Stimulated activated CD4-positive, alpha-beta T cell treated with anti-CD3 and anti-CD28 coated beads, Interleukin-4, amount 100 ng/mL, for 24 hours (primary cell): ENCODE results near the gene UTS2R.

Experiments
- DNase-seq: peaks from one replicate; pipeline ENCODE4 v3.0.0-alpha.2; 2020

UTS2R gene

DNA sequence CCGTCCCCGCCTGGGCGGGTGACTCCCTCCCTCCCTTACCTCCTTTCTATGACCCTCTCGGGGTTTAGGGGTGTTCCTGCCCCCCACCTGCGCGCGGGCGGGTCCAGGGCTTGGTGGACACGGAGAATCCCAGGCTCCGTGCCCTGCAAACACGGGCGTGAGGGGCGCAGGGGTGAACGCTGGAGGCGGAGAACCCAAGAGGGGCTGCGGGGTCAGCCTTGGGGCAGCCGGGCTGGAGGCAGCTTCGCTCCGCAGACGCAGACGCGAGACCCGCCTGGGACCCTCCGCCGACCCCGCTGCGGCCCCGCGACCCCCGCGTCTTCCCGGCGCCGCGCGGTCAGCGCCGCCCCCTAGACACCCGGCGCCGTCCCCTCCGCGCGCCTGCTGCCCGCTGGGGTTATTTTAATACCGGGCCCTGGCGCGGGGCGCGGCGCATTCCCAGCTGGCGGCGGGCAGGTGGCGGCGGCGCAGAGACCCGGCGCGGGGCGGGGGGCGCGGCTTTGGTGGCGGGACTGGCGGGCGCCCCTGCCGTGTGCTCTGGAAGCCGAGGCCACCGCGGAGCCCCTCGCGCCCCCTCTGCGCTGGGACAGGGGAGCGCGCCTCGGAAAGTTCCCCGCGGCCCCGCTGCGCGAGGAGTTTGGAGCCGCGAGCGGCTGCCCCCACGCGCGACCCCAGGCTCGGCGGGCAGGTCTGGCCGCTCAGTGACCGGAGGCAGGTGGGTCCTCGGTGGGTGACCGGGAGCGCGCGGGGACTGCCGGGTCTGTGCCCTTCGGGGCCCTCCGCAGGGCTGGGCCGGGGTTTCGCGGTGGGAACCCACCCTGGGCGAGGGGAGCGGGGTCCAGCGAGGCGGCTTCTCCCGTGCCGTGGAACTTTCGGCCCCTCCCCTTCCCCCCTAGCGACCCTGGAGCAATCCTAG lies at the start of gene UTS2R:
Gene UTS2R (plus strand): TSS at position 433 of the 916 bp plus-strand sequence. CDS start 2,560 bp downstream, outside the sequence.
- no peak for DNase-seq

DNA sequence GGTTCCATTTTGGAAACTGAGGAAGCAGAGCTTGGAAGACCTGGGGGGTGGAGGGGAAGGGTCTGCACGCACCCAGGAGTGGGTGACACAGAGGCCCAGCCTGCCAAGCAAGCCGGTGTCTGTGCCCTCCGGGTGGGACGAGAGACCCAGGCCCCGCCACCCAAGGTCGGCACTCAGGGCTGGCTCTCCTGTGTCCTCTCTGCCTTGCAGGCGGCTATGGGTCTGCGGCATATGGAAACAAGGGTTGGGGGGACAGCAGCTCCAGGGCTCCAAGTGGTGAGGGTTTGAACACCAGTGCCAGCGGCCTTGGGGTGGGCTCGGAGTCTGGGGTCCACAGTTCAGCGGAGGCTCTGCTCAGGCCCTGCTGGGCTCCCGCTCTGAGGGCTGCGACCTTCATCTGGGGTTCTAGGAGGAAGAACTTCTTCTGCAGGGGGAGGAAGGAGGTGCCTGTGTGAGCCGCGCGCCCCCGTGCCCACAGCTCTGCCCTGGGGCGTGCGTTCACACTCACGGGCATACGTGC lies 49.6 kb upstream of the UTS2R start:
- no peak for DNase-seq

DNA sequence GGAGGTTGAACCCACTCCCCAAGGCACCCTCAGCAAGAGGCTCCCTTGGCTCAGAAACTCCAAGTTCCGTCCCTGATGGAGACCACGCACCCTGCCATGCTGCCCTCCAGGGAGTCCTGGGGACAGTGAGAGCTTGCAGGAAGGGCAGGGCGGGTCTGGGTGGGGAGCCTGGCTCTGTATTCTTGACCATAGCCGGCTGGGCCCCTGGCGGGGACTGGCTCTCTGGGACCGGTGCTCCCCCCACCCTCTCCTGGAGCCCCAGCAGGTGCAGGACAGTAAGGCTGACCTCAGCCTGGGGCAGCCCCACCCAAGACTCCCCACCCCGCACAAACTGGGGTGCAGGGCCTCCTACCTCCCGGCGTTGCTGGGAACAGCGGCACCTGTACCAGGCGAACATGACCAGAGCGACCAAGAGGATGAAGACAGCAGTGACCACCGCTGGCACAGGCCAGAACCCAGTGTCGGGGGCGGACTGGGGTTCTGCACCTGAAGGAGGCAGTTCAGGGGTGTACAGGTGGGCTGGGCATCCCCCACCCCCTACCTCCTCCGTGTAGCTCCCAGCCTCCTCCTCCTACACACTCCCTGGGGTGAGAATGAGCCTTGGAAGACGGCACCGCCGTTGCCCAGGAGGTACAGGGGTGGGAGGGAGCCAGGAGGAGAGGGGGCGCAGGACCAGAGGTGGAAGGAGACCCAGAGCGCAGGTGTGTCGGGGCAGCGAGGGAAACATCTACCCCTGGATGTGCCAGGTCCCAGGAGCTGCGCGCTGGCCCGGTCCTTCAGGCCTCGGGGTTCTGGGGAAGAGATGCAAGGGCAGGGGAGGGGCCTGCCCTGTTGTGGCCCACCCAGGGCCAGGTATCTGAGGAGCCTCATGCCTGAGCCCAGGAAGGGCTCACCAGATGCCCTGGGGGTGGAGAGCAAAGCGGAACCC lies 48.8 kb upstream of the UTS2R start:
- DNase-seq: no peak

DNA sequence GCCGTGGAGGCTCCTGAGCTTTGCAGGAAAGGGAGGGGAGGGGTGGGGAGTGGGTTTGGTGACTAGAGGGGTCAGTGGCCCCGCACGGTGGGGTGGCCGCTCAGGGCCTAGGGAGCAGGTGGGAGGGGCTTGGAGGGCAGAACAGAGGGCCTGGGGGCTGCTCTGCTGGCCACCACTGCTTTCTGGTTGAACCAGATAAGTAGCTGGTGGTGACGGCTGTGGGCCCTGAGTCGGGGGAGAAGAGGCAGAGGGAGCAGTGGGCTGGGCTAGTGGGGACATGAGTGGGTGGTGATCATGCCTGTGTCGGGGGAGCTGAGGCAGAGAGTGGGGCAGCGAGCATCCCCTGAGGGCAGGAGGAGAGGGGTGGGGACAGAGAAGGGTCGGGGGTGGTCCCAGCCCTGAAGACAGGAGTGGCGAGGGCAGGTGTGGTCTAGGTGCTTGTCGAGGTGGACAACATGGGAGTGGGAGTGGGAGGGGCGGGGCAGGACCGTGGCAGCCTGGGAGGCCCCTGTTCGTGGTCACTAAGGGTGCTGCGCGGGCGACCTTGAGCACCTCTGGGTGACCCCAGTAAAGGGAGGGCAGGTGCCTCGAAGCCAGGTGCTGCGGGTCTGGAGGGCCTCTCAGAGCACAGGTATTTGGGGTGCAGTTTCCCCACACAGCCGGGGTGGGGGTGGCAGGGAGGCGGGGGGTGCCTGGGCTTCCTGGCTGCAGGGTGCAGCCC lies 47.9 kb upstream of the UTS2R start:
- no peak for DNase-seq

DNA sequence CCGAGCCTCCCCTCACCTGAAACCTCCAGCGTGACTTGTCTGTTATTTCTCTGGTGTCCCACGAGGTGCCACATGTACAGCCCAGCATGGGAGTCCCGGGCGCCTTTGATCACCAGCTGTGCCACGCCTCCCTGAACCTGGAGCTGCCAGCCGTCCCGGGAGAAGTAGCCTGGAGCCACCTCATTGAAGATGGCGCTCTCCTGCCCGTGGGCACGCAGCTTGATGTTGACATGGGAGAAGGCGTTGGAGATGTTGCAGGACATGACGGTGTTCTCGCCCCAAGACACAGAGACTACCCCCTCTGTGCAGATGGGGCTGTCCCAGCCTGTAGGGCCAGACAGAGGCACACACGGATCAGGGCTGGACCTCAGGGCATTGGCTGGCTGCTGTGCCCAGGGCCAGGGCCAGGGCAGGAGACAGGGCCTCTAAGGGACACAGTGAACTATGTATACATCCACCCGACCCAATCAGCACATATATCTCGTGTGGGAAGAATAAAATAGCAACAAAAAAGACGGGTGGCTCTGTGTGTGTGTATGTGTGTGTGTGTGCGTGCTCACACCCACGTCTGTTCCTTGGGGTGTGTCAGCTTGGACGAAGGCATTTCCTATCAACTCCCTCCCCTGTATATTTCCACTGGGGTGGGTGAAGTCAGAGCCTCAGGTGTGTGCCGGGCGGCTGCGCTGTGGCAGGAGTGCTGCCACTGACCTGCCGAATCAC lies 46.8 kb upstream of the UTS2R start:
- DNase-seq: no peak

DNA sequence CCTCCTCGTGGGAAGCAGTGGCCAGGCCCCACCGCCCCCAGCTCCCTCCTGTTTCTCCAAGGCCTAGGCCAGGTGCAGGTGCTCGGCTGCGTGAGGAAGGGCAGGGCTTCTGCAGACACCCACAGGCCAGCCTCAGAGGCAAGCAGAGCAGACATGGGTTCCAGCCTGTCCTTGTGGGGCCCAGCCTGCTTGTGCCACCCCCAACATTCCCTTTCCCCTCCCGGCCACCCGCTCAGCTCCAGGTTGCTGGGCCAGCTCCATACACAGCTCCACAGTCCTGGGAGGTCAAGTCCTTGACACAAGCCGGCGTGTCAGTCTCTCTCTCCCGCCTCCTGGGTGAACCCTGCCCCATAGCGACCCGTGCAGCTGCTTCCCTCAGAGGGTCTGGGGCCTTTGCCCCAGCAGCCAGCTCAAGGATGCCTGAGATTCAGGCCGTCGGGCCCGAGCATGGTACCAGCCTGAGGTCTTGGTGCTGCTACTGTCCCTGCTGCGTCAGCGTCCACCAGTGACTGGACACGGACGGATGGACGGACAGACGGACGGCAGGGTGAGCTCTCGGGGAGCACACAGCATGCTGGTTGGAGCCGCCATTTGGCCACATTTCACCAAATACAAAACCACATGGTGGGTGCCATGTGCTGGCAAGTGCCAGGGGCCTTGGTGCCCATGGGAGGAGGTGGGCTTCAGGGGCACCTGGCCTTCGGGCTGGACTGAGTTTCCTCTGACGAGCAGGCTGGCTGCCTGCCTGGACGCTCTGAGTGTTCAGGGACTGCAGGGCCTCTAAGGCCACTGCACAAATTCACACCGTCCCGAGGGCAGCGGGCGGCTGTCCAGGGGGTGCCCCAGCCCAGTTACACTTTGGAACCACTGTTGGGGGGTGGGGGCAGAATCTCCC lies 46.0 kb upstream of the UTS2R start:
- no peak for DNase-seq

DNA sequence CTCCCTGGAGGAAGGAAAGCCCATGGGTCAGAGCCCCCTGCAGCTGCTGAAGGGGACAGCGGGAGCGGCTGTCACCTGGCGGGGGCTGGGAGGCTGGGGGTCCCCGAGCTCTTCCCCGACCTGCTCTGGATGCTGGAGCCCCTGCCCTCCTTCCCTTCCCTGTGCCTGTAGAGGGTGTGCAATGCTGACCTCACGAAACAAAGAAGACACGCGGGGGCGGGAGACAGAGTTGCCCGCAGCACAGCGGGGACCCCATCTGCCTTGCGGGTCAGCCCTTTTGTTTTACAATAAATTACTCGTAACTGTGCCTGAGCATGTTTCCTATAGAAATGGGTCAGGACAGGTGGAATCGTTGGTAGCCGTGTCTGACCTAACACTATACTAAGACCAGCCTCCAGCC lies 44.3 kb upstream of the UTS2R start:
- no peak for DNase-seq

DNA sequence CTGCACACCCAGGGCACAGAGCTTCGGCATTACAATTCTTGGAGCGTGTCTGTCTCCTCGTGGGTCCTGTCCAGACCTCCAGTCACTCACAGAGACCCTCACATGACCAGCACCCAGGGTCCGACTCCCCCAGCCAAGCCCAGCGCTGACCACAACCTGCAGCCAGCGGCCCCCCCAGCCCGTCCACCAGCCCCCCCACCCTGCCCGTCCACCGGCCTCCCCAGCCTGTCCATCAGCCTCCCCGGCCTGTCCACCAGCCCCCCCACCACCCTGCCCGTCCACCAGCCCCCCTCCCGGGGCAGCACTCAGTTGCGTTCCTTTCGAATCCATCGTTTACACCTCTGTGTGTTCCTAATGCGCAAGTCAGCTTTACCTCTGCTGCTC lies 43.8 kb upstream of the UTS2R start:
- DNase-seq: no peak

DNA sequence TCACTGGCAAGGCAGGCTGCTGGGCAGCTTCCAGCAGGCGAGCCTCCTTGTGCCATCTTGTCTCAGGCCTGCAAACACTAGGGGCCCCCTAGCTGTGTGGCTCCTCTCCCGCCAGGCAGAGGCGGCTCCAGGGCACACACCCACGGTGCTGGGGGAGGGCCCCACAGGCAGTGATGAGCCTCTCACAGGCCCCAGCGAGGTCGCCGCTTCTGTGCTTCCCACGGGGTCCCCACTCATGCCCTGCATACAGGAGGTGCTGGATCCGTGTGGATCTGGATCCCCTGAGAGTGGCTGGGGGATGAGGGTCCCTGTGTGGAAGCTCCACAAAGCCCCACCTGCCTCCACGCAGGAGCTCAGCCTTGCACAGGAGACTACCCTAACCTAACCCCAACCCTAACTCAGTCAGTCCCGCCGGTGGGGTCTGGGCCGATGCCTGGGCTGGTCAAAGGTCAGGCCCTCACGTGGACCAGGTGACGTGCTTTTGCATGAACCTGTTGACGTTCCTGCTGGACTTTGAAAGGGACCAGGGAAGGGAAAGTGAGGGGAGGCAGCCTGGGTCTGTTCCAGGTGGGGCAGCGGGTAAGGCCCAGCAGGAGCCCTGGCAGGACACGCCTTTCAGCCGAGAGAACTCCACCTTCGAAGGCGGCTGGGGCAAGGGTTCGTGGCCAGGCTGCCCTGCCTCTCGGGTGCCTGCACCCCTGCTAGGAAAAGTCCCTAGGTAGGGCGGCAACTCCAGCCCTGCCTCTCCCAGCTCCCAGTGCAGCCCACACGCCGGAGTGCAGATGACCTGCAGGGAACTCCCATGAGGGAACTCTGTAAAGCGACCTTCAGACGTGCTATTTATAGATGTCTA lies 43.2 kb upstream of the UTS2R start:
- no peak for DNase-seq

DNA sequence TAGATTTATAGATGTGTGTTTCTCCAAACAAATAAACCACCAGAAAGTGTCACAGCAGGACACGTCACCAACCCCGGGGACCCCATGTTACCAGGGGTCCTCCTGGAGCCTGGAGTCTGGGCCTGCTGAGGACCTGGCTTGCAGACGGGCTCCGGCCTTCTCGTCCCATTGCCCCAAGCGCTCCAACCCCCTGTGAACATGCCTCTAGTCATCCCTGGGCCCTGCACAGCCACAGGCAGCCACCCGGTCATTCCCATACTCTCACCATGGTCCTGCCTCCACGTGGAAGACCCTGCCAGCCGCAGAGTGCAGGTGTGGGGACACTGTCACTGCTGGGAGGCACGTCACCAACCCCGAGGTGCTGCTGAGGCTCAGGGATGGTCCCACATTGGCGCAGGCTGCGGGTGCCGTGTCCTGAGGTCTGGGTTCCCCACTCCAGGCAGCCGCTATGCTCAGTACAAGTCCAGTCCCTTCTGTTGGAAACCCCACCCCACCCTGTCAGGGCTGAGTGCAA lies 42.5 kb upstream of the UTS2R start:
- no peak for DNase-seq

DNA sequence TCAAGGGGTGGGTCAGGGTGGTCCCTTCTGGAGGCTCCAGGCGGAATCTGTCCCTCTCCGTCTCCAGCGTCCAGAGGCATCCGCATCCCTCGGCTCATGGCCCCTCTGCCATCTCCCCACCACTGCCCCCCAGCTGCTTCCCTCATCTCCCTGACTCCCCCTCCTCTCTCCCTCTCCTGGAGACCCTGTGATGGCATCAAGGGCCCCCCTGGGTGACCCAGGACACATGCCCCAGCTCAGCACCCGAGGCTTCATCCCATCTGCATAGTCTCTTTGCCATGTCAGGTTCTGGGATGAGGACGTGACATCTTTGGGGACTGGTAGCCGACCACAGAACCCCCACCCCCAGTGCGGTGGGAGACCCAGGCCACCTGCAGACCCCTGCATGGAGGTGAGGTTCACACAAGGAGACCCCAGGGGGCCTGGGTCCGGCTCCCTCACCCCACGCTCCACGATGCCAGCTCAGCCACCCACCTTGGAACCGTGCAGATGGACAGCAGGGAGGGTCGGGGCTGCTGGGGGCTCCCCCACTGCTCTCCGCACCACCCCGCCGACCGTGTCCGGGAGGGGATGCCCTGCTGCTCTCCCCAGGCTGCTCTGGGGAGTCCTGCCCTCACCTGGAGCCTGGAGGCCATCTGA lies 41.8 kb upstream of the UTS2R start:
- no peak for DNase-seq

DNA sequence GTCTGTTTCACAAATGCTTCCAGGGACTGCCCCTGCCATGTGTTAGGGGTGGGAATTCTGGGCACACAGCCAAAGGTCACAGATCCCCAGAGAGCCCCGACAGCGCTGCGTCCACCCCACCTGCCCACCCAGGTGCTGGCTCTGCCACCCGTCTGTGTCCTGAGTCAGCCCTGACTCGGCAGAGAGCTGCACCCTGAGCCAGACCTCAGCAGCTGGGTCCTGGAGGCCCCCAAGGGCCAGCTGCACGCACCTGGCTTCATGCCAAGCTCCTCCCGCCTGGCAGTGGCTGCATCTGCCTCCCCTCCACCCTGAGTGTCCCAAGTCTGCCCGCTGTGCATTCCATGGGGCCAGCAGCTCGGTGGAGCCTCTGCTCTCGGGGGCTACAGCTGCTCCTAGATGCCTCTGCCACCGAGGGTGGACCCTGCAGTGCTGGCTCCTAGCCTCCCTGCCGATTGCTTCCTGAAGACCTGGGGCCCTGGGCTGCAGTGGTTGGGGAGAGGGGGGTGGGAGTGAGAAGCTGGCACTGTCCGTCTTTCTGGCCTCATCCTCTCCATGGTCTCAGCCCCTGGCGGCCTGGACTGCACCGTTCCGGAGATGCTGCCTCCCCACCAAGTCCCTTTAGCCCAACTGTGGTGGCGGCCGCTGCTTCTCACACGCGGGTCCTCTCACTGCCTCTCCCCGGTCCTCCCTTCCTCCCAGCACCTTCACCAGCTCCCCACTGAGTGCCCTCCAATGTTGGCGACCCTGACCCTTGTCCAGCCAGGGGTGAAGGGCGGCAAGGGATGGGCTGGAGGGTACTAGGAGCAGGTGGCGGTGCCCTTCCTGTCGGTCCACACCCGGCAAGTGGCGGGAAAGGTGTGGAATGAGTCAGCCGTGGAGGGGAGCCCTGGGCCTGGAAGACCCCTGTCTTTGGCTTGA lies 41.0 kb upstream of the UTS2R start:
- no peak for DNase-seq

DNA sequence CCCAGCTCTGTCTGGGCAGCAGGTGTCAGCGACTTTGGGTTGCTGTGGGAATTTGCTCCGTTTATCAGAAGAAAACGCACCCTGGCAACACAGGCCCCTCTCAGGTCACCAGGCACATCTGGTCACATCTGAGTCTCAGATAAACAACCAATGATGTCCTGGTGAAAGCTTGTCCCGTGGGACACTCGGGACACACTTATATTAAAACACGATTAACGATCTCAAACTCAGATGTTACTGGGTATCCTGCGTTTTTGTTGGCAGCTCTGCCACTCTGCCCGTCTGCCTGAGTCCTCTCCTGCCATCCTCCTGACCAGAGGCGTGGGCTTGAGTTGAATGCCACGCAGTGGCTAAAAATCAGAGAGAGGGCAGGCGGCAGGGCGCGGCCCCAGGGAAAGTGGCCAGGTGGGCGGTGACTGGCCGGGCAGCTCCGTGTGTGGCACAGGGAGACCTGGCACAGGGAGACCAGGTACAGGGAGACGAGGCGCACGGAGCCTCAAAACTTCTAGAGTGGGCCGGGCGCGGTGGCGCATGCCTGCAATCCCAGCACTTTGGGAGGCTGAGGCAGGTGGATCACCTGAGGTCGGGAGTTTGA lies 40.1 kb upstream of the UTS2R start:
- no peak for DNase-seq

DNA sequence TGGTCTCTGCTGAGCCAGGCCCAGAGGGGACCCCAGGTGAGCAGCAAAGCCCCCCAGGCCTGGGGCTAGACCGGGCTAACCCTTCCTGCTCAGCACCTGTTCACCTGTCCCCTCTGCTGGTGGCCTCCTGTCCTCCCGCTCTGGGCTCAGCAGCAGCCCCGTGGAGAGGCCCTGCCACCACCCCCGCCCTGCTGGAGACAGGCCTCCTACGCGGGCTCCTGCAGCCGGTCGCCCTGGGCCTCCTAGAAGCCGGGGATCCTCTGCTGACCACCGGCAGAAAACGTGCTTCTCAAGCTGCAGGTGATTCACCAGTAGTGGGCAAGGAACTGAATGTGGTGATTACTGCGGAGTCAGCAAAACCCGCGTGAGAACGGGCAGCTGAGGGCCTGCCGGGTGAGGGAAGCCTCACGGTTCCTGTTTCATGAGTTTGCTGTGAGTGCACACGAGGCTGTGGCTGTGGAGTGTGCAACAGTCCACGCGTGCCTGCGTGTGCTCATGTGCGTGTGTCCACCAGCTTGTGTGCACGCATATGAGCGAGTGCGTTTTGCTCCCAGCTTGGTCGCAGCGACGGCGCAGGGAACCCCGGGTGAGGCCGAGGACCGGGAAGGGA lies 38.8 kb upstream of the UTS2R start:
- DNase-seq: no peak

DNA sequence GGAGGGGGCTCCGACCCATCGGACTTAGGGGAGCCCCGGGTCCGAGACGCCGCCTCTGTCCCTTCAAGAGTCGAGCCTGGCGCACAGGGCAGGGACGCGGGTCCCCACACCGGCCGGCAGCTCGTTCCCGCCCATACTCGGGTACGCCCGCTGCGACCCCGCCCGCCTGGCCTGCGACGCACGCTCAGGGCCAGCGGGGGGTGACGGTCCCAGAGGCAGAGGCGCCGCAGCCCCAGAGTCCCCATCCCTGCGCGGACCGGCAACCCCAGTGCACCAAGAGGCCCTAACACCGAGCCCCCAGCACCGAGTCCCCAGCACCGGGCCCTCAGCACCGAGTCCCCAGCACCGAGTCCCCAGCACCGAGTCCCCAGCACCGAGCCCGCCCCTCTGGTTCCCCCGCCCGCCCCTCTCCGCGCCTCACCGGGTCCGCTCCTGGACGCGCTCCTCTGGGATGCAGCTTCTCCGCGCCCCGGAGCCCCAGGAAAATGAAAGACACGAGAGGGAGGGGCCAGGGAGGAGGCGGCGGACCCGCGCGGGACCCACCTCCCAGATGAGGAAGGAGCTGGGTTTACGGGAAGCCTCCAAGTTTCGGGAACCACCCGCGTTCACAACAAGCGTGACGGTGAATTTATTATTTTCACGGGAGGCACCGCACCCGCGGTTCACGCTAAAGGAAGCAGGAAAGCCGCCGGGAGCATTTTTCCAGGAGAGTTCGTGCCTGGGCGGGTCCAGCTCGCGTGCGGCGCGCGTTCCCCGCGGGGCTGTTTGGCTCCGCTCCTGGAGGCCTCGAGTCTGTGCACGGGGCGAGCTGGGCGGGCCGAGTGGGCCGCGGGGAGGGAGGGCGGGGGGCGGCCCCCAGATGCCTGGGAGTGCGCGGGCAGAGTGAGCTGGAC lies 38.0 kb upstream of the UTS2R start, which contains the start of gene SECTM1:
Gene SECTM1 (minus strand): TSS at position 488 of the 893 bp plus-strand sequence. CDS start 6,526 bp downstream, outside the sequence.
- no peak for DNase-seq

DNA sequence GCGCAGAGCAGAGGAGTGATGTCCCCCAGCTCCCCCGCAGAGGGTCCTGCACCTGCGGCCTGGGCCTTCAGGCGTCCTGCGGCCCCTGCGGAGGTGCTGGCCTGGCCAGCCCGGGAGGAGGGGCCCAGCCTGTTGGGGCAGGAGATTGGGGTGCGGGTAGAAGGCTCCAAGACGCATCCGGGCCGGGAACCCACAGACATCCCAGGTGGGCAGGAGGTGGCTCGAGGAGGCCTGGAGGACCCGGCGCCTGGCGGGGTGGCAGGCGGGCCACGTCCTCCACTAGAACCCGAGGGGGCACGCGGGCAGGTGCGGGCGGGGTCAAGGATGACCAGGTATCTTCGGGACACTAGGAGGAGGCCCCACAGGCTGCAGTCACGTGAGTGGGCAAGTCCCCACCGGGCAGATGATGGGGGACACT lies 37.4 kb upstream of the UTS2R start:
- DNase-seq: no peak
